ENCODE results near the gene TRMO.

- TF ChIP-seq CTCF (IDR thresholded peaks at IDR 0.05) (no peak), POLR2A (IDR thresholded peaks at IDR 0.05) (no peak)
Measured at GRCh38 chr9:97891736-97892135, 30.6 kb downstream of the TRMO start.

Data from Peyer's patch (tissue), 4 donors.